Lung (tissue), 12 donors: ENCODE data around the gene SUGP1. TPM values are rescaled to one million over a fixed set of nuclear protein-coding genes. Genes with fewer than 3 reads are reported as not detected.

ENCODE experiments used
- ATAC-seq: fragments of 200-7000 bp; cut with Tn5 transposase; one replicate; pipeline ENCODE4 v1.9.1; 2020; ENCODE audit warnings: moderate number of reproducible peaks; ENCODE audit not compliant: insufficient read depth, low FRiP score
- DNase-seq, 3 donors: peaks; one replicate each; pipeline ENCODE4 v3.0.0-alpha.2; 2013 to 2017
- H3K27ac ChIP-seq, 2 donors: one replicate each; pipeline ENCODE4 v1.5.1; 2013; ENCODE audit warnings: mild to moderate bottlenecking in 2 of 2, moderate library complexity in 2 of 2, control low read depth in 1 of 2, inconsistent platforms in 1 of 2, low read depth in 1 of 2, low read length in 1 of 2
- H3K27me3 ChIP-seq, 3 donors: one replicate each; pipeline ENCODE4 v1.5.1; 2013; ENCODE audit warnings: low read length in 2 of 3; ENCODE audit not compliant: control insufficient read depth in 3 of 3, insufficient read depth in 3 of 3
- H3K36me3 ChIP-seq, 4 donors: one replicate each; pipeline ENCODE4 v1.5.1; 2013; ENCODE audit warnings: low read length in 4 of 4, mild to moderate bottlenecking in 1 of 4, moderate library complexity in 1 of 4; ENCODE audit not compliant: control insufficient read depth in 4 of 4, insufficient read depth in 4 of 4
- H3K4me1 ChIP-seq, 5 donors: one replicate each; pipeline ENCODE4 v1.5.1; 2013; ENCODE audit warnings: low read length in 5 of 5, mild to moderate bottlenecking in 2 of 5, moderate library complexity in 1 of 5; ENCODE audit not compliant: control insufficient read depth in 5 of 5, insufficient read depth in 5 of 5
- H3K4me3 ChIP-seq: one replicate; pipeline ENCODE4 v1.5.1; 2013; ENCODE audit warnings: mild to moderate bottlenecking, control low read depth, moderate library complexity
- H3K9ac ChIP-seq, 2 donors: one replicate each; pipeline ENCODE4 v1.5.1; 2013; ENCODE audit warnings: low read length in 2 of 2, control low read depth in 1 of 2; ENCODE audit not compliant: insufficient read depth in 1 of 2
- H3K9me3 ChIP-seq, 4 donors: one replicate each; pipeline ENCODE4 v1.5.1; 2013; ENCODE audit warnings: low read length in 3 of 4, mild to moderate bottlenecking in 1 of 4, moderate library complexity in 1 of 4; ENCODE audit not compliant: control insufficient read depth in 4 of 4, insufficient read depth in 3 of 4
- WGBS, 2 donors: extraction: QIAGEN DNeasy Blood & Tissue Kit; methylation state at CpG; one replicate each; pipeline ENCODE4 v1.1.7; 2013; 5-methylcytosine and 5-hydroxymethylcytosine counted together
- polyA plus RNA-seq, 2 donors: library from polyadenylated mRNA; stranded (reverse); fragments of 200-250 nt; gene quantifications; one replicate each; pipeline ENCODE4 v1.2.1, GENCODE V29; 2013
- total RNA-seq, 2 donors: library from RNA; depleted of rRNA in 1 of 2; stranded (reverse); fragments of >200 nt in 1 of 2; gene quantifications; one replicate each; pipeline ENCODE4 v1.2.1, GENCODE V29; 2014 to 2021
- TF ChIP-seq, protein P1 (sequence below): IDR thresholded peaks from 2 replicates; pipeline ENCODE4 v1.5.1; 2012; ENCODE audit warnings: mild to moderate bottlenecking; ENCODE audit errors: control extremely low read depth, extremely low read depth
- donor health status: control.
- donor health status: control.
- donor health status: Bipolar disorder and iron deficiency.
- donor health status: healthy.
- donor health status: DM: yes; HTN: yes; CAD: no.

SUGP1 gene
- total and polyA plus RNA-seq, 4 donors = 22.3 to 42.8 (median 28.7) TPM

DNA sequence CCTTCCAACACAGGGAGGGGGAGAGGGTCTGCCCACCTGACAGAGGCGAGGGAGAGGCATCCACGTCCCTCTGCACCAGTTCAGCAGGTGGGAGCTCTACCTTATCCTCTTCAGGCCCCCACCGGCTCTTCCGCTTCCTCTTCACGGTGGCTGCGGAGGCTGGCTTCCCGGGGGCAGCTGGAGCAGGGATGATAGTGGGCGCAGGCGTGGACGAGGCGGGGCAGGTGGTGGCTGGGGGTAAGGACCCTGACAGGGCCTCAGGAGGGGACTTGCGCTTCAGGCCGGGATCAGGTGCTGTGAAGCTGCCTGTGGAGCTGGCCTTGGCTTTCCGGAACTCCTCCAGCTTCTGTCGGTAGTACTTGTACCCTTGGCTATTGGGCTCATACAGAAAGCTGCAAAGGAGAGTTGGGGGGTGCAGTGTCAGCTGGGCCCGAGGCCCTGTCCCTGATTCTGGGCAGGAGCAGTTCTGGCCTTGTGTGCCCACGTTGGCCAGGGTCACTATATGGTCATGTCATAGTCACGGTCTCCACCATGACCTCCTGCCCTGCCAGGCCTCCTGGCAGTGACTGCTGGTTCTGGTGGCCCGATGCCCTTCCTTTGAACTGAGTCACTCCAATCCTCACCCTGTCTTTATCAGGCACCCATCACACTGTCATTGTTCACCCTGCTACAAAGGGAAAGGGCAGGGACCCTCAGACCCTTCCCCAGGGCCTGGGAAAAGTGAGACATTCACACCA lies 23.2 kb downstream of the SUGP1 start:
- 88 to 96% methylated on average over 19 of the region's 19 CpGs for WGBS, 2 donors
- Histone ChIP-seq H3K27ac (no peak overlapping the region), H3K9me3 (peaks cover 0 to 4% (median under 1%) of the 10 kb centered on the region in 4 donors), H3K4me1 (no peaks in the 10 kb centered on the region), H3K27me3 (no peaks in the 10 kb centered on the region), H3K9ac (no peak overlapping the region), H3K4me3 (no peak overlapping the region), H3K36me3 (peaks cover 6 to 43% (median 36%) of the 10 kb centered on the region in 4 donors)
- TF ChIP-seq, protein P1, sequence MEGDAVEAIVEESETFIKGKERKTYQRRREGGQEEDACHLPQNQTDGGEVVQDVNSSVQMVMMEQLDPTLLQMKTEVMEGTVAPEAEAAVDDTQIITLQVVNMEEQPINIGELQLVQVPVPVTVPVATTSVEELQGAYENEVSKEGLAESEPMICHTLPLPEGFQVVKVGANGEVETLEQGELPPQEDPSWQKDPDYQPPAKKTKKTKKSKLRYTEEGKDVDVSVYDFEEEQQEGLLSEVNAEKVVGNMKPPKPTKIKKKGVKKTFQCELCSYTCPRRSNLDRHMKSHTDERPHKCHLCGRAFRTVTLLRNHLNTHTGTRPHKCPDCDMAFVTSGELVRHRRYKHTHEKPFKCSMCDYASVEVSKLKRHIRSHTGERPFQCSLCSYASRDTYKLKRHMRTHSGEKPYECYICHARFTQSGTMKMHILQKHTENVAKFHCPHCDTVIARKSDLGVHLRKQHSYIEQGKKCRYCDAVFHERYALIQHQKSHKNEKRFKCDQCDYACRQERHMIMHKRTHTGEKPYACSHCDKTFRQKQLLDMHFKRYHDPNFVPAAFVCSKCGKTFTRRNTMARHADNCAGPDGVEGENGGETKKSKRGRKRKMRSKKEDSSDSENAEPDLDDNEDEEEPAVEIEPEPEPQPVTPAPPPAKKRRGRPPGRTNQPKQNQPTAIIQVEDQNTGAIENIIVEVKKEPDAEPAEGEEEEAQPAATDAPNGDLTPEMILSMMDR = no peak
- no peak for DNase-seq
- ATAC-seq = no peak

DNA sequence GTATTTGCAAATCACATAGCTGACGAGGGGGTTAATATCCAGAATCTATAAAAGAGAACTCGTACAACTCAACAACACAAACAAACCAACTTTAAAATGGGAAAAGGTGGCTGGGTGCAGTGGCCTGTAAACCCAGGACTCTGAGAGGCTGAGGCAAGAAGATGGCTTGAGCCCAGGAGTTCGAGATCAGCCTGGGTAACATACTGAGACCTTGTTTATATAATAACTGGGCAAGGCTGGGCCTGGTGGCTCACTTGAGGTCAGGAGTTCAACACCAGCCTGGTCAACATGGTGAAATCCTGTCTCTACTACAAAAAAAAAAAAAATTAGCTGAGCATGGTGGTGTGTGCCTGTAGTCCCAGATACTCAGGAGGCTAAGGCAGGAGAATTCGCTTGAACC lies 25.4 kb downstream of the SUGP1 start:
- 92 to 98% methylated on average over 4 of the region's 4 CpGs for WGBS, 2 donors
- H3K9me3 ChIP-seq = peaks cover 0 to 4% (median under 1%) of the 10 kb centered on the region in 4 donors
- no peak overlapping the region for H3K27ac ChIP-seq
- no peak overlapping the region for H3K4me3 ChIP-seq
- ATAC-seq (no peak), DNase-seq (no peak)
- no peaks in the 10 kb centered on the region for H3K4me1 ChIP-seq
- no peaks in the 10 kb centered on the region for H3K27me3 ChIP-seq
- TF ChIP-seq, protein P1 = no peak
- H3K36me3 ChIP-seq = peaks cover 6 to 34% (median 29%) of the 10 kb centered on the region in 4 donors
- no peak overlapping the region for H3K9ac ChIP-seq

DNA sequence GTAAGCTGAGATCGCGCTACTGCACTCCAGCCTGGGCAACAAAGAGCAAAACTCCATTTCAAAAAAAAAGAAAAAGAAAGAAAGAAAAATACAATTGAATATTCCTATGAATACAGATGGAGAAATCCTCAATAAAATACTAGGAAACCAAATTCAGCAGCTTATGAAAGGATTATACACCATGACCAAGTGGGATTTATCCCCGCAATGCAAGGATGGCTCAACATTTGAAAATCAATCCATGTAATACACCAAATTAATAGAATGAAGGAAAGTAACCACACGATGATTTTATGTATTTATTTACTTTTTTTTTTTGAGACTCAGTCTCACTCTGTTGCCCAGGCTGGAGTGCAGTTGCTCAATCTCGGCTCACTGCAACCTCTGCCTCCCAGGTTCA lies 27.7 kb downstream of the SUGP1 start:
- no peak overlapping the region for H3K27ac ChIP-seq
- peaks cover 0 to 4% (median under 1%) of the 10 kb centered on the region in 4 donors for H3K9me3 ChIP-seq
- H3K4me3 ChIP-seq = no peak overlapping the region
- TF ChIP-seq, protein P1 = no peak
- no peak overlapping the region for H3K9ac ChIP-seq
- 96 to 99% methylated on average over 5 of the region's 5 CpGs for WGBS, 2 donors
- H3K4me1 ChIP-seq = no peaks in the 10 kb centered on the region
- H3K36me3 ChIP-seq = peaks cover 6 to 46% (median 33%) of the 10 kb centered on the region in 4 donors
- H3K27me3 ChIP-seq = no peaks in the 10 kb centered on the region
- ATAC-seq = no peak
- DNase-seq = no peak
